NCI-H82 (cell line): ENCODE data around the gene SOX8.

Experiments
- DNase-seq: peaks from one replicate; lab custom pipeline; 2025; lab: John Stamatoyannopoulos, UW

The SOX8 gene

GRCh38 chr16:988471-989353, 7.1 kb downstream of the SOX8 start:
- no peak for DNase-seq

- DNase-seq, result no peak
These were observed 7.8 kb downstream of the SOX8 start for GRCh38 chr16:989354-989814.

DNA sequence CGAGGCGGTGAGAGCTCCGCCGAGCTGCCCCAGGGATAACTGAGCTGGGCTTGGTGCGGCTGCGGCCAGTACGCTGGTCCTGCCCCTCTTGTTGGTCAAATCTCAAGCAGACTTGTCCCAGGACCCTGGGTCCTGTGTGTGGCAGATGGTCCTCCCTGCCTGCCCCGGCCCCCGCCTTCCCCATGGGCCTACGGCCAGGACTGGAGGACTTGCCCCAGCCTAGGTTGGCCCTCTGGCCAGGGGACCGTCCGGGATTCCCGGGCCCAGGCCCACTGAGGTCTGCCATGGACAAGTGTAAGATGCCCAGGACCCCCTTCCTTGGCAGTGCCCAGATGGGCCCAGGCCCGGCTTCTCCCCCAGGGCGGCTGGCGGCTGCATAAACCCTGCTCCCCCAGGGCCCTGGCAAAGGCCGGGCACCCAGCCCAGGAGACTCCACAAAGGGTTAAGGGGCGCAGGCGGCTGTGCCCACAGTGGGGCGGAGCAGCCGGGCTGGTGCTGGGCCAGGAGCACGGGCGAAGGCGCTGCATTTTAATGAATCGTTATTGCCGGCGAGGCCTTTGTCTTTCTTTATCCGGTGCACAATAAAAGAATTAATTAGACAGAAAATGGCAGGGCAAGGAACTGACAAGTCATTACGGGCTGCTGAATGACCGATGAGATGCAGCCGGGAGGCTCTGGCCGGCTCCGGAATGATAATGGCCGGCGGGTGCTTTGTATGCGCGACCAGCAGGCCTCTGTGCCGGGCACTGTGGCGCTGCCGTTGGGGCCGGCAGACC, 9.1 kb downstream of the SOX8 start:
- no peak for DNase-seq

DNA sequence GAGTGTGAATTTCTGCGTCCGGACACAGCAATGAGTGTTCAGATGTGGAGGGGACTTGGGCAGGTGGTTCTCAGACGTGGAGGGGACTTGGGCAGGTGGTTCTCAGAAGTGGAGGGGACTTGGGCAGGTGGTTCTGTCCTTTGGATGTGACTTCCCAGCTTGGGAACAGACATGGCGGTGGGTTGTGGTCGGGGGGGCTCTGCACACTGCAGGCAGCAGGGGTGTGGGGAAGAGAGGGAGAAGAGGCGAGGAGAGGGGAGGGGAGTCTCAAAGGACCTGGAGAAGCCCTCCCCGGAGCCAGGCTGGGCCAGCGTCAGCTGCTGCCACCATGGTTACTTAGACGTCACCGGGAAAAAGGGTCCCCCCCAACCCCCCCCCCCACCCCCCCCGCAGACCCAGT, 9.8 kb downstream of the SOX8 start:
- no peak for DNase-seq

DNA sequence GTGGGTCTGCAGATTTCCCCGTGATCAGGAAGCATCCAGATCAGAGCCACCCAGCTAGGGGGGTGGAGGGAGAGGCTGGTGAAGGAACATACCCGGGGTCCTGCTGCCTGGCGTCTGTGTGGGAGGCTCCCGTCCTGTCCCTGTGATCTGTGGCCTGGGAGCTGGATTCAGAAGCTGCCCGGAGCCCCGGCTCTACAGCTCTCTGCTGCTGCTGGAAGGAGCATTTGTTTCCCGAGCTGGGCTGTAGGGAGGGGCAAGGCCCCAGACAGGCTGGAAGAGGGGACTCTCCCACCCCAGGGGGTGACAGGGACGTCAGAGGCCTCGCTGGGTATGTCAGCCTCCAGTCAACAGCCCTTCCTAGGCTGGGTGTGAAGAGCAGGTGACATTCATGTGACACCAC, 10.2 kb downstream of the SOX8 start:
- no peak for DNase-seq

DNA sequence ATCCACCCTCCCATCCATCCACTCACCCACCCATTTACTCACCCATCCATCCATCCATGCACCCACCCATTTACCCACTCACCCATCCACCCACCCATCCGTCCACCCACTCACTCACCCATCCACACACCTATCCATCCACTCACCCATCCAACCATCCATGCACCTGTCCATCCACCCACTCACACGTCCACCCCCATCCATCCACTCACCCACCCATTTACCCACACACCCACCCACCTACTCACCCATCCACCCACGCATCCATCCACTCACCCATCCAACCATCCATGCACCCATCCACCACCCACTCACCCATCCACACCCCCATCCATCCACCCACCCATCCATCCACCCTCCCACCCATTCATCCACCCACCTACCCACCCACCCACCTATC, 12.2 kb downstream of the SOX8 start:
- no peak for DNase-seq

GRCh38 chr16:995087-995486, 13.5 kb downstream of the SOX8 start:
- DNase-seq, result no peak

GRCh38 chr16:995783-996182, 14.2 kb downstream of the SOX8 start:
- no peak for DNase-seq

GRCh38 chr16:996681-997080, 15.1 kb downstream of the SOX8 start:
- no peak for DNase-seq

GRCh38 chr16:997440-998051, 16.0 kb downstream of the SOX8 start:
- no peak for DNase-seq

DNA sequence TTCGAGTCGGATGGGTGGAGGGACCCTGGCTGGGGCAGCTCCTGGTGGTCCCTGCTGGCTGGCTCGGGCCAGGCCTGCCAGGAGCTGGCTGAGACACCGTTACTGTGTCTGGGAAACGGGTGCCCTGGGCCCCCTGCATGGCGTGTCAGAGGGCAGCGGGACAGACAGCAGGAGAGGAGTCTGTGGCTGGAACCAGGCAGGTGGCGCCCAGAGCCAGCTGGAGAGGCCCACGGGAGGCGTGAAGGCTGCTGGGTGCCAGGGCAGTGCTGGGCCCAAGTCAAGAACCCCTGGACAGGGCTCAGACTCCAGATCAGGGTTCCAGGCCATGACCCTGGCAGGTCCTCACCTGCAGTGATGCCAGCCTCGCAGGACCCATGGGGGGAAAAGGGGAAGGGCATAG, 16.6 kb downstream of the SOX8 start:
- DNase-seq, result no peak

GRCh38 chr16:998615-999014, 17.0 kb downstream of the SOX8 start:
- DNase-seq, result no peak

DNA sequence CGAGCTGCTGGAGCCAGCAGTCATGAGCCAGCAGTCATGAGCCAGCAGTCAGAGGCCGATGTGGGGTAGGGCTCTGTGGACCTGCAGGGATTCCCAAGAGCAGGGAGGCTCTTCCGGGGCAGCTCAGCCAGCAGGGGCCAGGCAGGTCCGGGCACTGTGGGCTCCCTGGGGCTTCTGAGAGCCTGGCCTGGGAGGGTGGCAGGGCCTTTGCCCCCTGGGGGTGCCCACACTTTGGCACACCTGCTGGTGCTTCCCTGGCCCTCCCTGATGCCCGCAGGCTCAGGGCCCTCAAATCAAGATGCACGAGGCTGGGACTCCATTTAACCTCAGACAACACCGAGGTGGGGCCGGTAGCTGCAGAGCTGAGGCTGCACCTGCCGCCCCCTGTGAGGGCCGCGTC, 18.1 kb downstream of the SOX8 start:
- no peak for DNase-seq

DNA sequence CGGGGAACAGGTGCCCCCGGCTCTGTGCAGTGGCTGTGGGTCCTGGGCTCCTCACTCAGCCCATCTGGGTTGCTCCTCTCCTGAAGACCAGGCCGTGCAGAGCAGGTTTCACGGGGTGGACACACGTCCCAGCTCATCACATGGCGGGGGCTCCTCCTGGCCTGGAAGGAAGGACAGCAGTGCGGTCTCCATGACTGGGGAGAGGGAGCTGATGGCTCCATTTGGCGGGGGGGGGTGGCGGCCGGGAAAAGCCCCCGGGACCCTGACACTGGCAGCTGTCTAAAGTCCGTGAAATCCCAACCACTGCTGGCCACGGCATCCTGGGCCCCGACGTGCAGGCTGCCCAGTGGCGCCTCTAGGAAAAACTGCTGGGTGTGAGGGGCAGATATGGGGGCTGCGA, 19.0 kb downstream of the SOX8 start:
- DNase-seq, result no peak

DNA sequence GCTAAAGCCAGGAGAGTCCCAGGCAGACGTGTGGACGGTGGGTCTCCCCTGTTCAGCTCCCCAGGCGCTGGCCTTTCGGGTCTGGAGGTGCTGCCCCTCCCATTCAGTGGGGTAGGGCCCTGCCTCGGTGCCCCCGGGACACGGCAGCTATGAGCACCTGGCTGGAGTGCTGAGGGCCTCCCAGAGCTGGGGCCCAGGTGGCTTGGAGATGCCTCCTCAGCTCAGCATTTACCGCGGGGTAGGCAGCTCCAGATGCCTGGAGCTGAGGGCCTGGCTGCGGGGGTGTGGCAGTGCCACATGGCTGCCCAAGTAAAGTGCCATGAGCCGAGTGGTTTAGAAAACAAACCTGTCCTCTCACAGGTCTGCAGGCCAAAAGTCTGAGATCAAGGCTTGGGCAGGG, 19.5 kb downstream of the SOX8 start:
- no peak for DNase-seq

DNA sequence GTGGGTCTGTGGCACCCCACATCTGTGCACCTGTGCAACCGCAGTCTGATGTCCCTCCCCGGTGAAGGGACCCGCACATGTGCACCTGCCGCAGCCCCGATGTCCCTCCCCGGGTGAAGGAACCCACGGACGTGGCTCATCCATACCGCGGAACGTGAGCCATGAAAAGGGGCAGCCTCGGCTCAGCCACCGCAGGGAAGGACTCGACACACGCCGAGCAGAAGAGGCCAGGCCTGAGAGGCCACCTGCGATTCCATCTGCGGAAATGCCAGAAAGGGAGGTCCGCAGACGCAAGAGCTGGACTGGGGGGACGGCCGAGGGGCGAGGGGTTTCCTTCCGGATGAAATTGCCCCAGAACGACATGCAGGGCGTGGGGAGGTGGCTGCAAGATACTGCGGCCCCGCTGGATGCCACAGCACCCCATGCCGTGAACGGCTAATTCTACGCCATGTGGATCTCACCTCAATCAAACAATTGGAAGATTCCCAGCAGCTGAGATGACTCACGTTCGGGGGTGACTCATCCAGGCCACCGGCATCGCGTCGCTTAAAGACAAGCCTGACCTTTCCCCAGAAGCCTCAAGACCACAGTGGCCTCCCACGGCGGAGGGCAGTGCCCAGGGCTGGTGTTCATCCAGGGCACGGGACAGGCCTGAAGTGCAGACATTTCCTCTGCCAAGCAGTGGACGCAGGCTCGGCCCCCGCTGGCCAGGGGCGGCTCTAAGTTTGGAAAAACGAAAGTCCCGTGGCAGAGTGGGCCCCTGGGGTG, 21.0 kb downstream of the SOX8 start:
- no peak for DNase-seq

- no peak for DNase-seq
These were observed 22.1 kb downstream of the SOX8 start for GRCh38 chr16:1003391-1004347.

DNA sequence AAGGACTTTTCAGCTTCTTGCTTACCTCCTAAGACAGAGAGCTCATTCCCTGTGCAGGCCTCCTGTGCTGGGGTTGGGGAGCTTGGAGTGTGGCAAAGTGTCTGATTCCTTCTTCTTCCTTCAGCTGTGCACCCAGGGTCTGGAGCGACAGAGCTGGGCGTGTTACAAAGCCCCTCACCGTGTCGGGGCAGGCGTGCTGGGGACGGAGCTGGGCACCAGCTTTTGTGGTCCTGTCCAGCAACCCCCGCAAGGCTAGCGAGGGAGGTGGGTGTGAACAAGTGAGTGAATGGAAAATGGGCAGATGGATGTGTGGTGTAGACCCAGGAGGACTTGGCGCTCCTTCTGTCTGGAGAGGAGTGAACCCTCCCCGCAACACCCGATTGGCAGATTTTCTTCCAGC, 23.7 kb downstream of the SOX8 start:
- DNase-seq, result no peak

DNA sequence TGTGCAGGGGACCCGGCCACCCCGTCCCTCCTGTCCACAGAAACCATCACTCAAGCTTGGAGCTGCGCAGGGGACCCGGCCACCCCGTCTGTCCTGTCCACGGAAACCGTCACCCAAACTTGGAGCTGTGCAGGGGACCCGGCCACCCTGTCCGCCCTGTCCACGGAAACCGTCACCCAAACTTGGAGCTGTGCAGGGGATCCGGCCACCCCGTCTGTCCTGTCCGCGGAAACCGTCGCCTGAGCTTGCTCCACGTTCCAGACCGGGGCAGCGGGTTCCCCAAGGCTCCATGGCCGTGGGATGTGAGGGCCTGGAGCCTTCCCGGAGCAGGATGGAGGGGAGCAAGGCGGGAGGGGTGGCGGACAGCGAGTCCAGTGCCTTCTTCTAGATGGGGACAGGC, 25.2 kb downstream of the SOX8 start:
- no peak for DNase-seq

DNA sequence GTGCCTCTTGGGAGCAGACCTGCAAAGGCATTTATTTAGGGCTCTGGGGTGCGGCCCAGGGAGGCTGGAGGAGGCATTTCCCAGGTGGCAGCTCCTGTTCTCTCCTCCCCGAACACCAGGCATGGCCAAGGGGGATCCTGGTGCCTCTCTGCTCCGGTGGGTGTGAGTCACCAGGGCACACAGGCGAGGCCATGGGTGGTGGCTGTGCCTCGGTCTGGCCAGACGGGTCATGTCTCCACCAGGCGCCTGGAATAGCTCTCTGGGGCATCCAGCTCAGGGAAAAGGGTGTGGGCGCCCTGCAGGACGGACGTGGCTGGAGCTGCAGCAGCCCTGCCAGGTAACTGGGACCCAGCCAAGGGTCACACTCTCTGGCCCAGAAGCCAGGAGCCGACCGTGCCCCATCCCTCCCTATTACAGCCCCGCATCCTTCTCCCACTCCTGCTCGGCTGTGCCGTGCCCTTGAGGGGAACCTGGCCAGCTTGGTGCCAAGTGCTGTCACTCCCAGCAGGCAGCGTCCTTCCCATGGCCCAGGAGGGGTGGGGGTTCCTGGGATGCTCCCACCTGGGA, 25.8 kb downstream of the SOX8 start:
- DNase-seq, result no peak

- no peak for DNase-seq
These were observed 26.5 kb downstream of the SOX8 start for GRCh38 chr16:1008085-1008484.
